Trophoblast cell (in vitro differentiated cells and primary cell): ENCODE results near the gene OR8S1.

ENCODE experiments used
- DNase-seq, 2 donors: peaks; one replicate each; pipeline ENCODE4 v3.0.0-alpha.2; 2016
- H2AFZ ChIP-seq: 2 replicates; pipeline ENCODE4 v1.6.1; 2013; ENCODE audit warnings: low read length, moderate library complexity, mild to moderate bottlenecking; ENCODE audit not compliant: insufficient read depth, poor library complexity
- H2AK5ac ChIP-seq: 2 replicates; pipeline ENCODE4 v1.6.1; 2013; ENCODE audit warnings: mild to moderate bottlenecking, low read length
- H2BK120ac ChIP-seq: 2 replicates; pipeline ENCODE4 v1.6.1; 2013; ENCODE audit warnings: low read length, mild to moderate bottlenecking, moderate library complexity; ENCODE audit not compliant: insufficient read depth, poor library complexity
- H2BK12ac ChIP-seq: 2 replicates; pipeline ENCODE4 v1.6.1; 2013; ENCODE audit warnings: mild to moderate bottlenecking, low read length, moderate library complexity
- H2BK5ac ChIP-seq: 2 replicates; pipeline ENCODE4 v1.6.1; 2013; ENCODE audit warnings: low read length, low read depth, moderate library complexity, mild to moderate bottlenecking; ENCODE audit not compliant: poor library complexity
- H3K14ac ChIP-seq: 2 replicates; pipeline ENCODE4 v1.6.1; 2013; ENCODE audit warnings: mild to moderate bottlenecking, low read length
- H3K18ac ChIP-seq: 2 replicates; pipeline ENCODE4 v1.6.1; 2013; ENCODE audit warnings: mild to moderate bottlenecking, low read length
- H3K23ac ChIP-seq: 2 replicates; pipeline ENCODE4 v1.6.1; 2013; ENCODE audit warnings: low read length
- H3K27ac ChIP-seq: 2 replicates; pipeline ENCODE4 v1.5.1; 2013; ENCODE audit warnings: low read depth, mild to moderate bottlenecking, inconsistent platforms, low read length, moderate library complexity
- H3K27me3 ChIP-seq: 2 replicates; pipeline ENCODE4 v1.6.1; 2013; ENCODE audit warnings: inconsistent platforms, mild to moderate bottlenecking, low read length, moderate library complexity; ENCODE audit not compliant: insufficient read depth
- H3K36me3 ChIP-seq, 2 experiments: 1 replicate in 1 of 2; 2 replicates in 1 of 2; pipeline ENCODE4 v1.6.1; 2013; ENCODE audit warnings: low read length in 2 of 2, mild to moderate bottlenecking in 2 of 2, moderate library complexity in 1 of 2; ENCODE audit not compliant: insufficient read depth in 2 of 2, control insufficient read depth in 1 of 2
- H3K4ac ChIP-seq: 2 replicates; pipeline ENCODE4 v1.6.1; 2013; ENCODE audit warnings: low read depth, mild to moderate bottlenecking, low read length, moderate library complexity
- H3K4me1 ChIP-seq, 2 experiments: 1 replicate in 1 of 2; 2 replicates in 1 of 2; pipeline ENCODE4 v1.6.1; 2013; ENCODE audit warnings: low read length in 2 of 2, mild to moderate bottlenecking in 2 of 2, moderate library complexity in 1 of 2; ENCODE audit not compliant: insufficient read depth in 2 of 2, control insufficient read depth in 1 of 2
- H3K4me2 ChIP-seq: 2 replicates; pipeline ENCODE4 v1.6.1; 2013; ENCODE audit warnings: inconsistent platforms, mild to moderate bottlenecking, low read length, moderate library complexity
- H3K4me3 ChIP-seq: 2 replicates; pipeline ENCODE4 v1.5.1; 2013; ENCODE audit warnings: mild to moderate bottlenecking, low read depth, low read length, inconsistent platforms
- H3K79me1 ChIP-seq: one replicate; pipeline ENCODE4 v1.6.1; 2013; ENCODE audit warnings: low read length
- H3K79me2 ChIP-seq: 2 replicates; pipeline ENCODE4 v1.6.1; 2013; ENCODE audit warnings: low read length, mild to moderate bottlenecking; ENCODE audit not compliant: control insufficient read depth, insufficient read depth, poor library complexity
- H3K9ac ChIP-seq: 2 replicates; pipeline ENCODE4 v1.6.1; 2013; ENCODE audit warnings: mild to moderate bottlenecking, low read length
- H3K9me3 ChIP-seq: 2 replicates; pipeline ENCODE4 v1.6.1; 2013; ENCODE audit warnings: low read depth, mild to moderate bottlenecking, control low read depth, inconsistent platforms, low read length; ENCODE audit not compliant: insufficient read depth
- H4K12ac ChIP-seq: 2 replicates; pipeline ENCODE4 v1.6.1; 2013; ENCODE audit warnings: low read depth, mild to moderate bottlenecking, low read length, moderate library complexity
- H4K8ac ChIP-seq: 2 replicates; pipeline ENCODE4 v1.6.1; 2013; ENCODE audit warnings: low read depth, mild to moderate bottlenecking, low read length, moderate library complexity
- H4K91ac ChIP-seq: one replicate; pipeline ENCODE4 v1.6.1; 2013; ENCODE audit warnings: low read depth, mild to moderate bottlenecking, low read length, moderate library complexity
- WGBS: extraction: QIAGEN DNeasy Blood & Tissue Kit; methylation state at CpG from one replicate; pipeline ENCODE4 v1.1.7; 2013; ENCODE audit warnings: missing lambda C conversion rate; ENCODE audit not compliant: insufficient read length, insufficient coverage; ENCODE audit errors: extremely low coverage; 5-methylcytosine and 5-hydroxymethylcytosine counted together

The OR8S1 gene

GRCh38 chr12:48567731-48568130 is 42.3 kb downstream of the OR8S1 start:
- no peak overlapping the region for H2AK5ac ChIP-seq
- no peaks in the 10 kb centered on the region for H3K4me1 ChIP-seq
- H3K23ac ChIP-seq, result no peak overlapping the region
- no CpG with 5 or more reads among the region's 4 CpGs for WGBS
- H3K79me1 ChIP-seq, result no peaks in the 10 kb centered on the region
- no peaks in the 10 kb centered on the region for H3K79me2 ChIP-seq
- H3K9ac ChIP-seq, result no peak overlapping the region
- H3K27ac ChIP-seq, result no peak overlapping the region
- no peak overlapping the region for H4K91ac ChIP-seq
- H3K4ac ChIP-seq, result no peak overlapping the region
- H3K14ac ChIP-seq, result no peak overlapping the region
- no peak for DNase-seq
- H3K27me3 ChIP-seq, result no peaks in the 10 kb centered on the region
- H3K4me3 ChIP-seq, result no peak overlapping the region
- no peak overlapping the region for H2AFZ ChIP-seq
- H2BK12ac ChIP-seq, result no peak overlapping the region
- no peaks in the 10 kb centered on the region for H3K9me3 ChIP-seq
- no peak overlapping the region for H2BK120ac ChIP-seq
- no peak overlapping the region for H2BK5ac ChIP-seq
- H3K36me3 ChIP-seq, result no peaks in the 10 kb centered on the region
- no peak overlapping the region for H4K8ac ChIP-seq
- H4K12ac ChIP-seq, result no peak overlapping the region
- H3K18ac ChIP-seq, result no peak overlapping the region
- no peak overlapping the region for H3K4me2 ChIP-seq

- no peak within 1 kb of the TSS for H3K9ac ChIP-seq
- H3K4me2 ChIP-seq, result no peak within 1 kb of the TSS
- H4K8ac ChIP-seq, result no peak within 1 kb of the TSS
- no peaks in the 10 kb centered on the region for H3K27me3 ChIP-seq
- no CpG with 5 or more reads among the region's 1 CpG for WGBS
- H3K18ac ChIP-seq, result no peak within 1 kb of the TSS
- H3K23ac ChIP-seq, result no peak within 1 kb of the TSS
- H4K91ac ChIP-seq, result no peak within 1 kb of the TSS
- H2BK120ac ChIP-seq, result no peak within 1 kb of the TSS
- no peak within 1 kb of the TSS for H3K4me3 ChIP-seq
- H3K36me3 ChIP-seq, result no peaks in the 10 kb centered on the region
- no peaks in the 10 kb centered on the region for H3K79me1 ChIP-seq
- no peaks in the 10 kb centered on the region for H3K79me2 ChIP-seq
- H3K4ac ChIP-seq, result no peak within 1 kb of the TSS
- H2BK12ac ChIP-seq, result no peak within 1 kb of the TSS
- no peak within 1 kb of the TSS for H3K14ac ChIP-seq
- H2AFZ ChIP-seq, result no peak within 1 kb of the TSS
- no peaks in the 10 kb centered on the region for H3K9me3 ChIP-seq
- H2BK5ac ChIP-seq, result no peak within 1 kb of the TSS
- H3K4me1 ChIP-seq, result no peaks in the 10 kb centered on the region
- H4K12ac ChIP-seq, result no peak within 1 kb of the TSS
- H2AK5ac ChIP-seq, result no peak within 1 kb of the TSS
- H3K27ac ChIP-seq, result no peak within 1 kb of the TSS
- no peak for DNase-seq
These were observed 44.5 kb downstream of the OR8S1 start, which contains the start of gene LALBA for GRCh38 chr12:48569946-48570345. TSS of gene LALBA (minus strand) at chr12:48570046. CDS start at chr12:48570020, 26 bp downstream.

GRCh38 chr12:48572326-48572725 is 46.9 kb downstream of the OR8S1 start:
- Histone ChIP-seq H4K91ac (no peak overlapping the region), H2BK12ac (no peak overlapping the region), H4K12ac (no peak overlapping the region), H3K14ac (no peak overlapping the region), H3K4me1 (no peaks in the 10 kb centered on the region), H4K8ac (no peak overlapping the region), H3K27me3 (no peaks in the 10 kb centered on the region), H3K9ac (no peak overlapping the region), H3K4ac (no peak overlapping the region), H3K4me3 (no peak overlapping the region), H3K79me2 (no peaks in the 10 kb centered on the region), H3K36me3 (no peaks in the 10 kb centered on the region), H3K9me3 (no peaks in the 10 kb centered on the region), H3K79me1 (no peaks in the 10 kb centered on the region), H3K4me2 (no peak overlapping the region), H3K27ac (no peak overlapping the region), H2AK5ac (no peak overlapping the region), H3K23ac (no peak overlapping the region), H2AFZ (no peak overlapping the region), H2BK120ac (no peak overlapping the region), H2BK5ac (no peak overlapping the region), H3K18ac (no peak overlapping the region)
- no peak for DNase-seq
- no CpG with 5 or more reads among the region's 5 CpGs for WGBS
